ENCODE data around the gene ABCC6.

Gene ABCC6

GRCh38 chr16:16139061-16139460 lies 84.2 kb downstream of the ABCC6 start:
- DNase-seq, result no peak

- no peak for DNase-seq
Measured at GRCh38 chr16:16138034-16138635, 85.2 kb downstream of the ABCC6 start.

GRCh38 chr16:16137110-16137509 lies 86.2 kb downstream of the ABCC6 start:
- DNase-seq, result no peak

- no peak for DNase-seq
Measured at GRCh38 chr16:16136588-16136987, 86.7 kb downstream of the ABCC6 start.

- no peak for DNase-seq
Measured at GRCh38 chr16:16133943-16134604, 89.2 kb downstream of the ABCC6 start.

GRCh38 chr16:16131659-16132058 lies 91.6 kb downstream of the ABCC6 start:
- DNase-seq, result no peak

- no peak for DNase-seq
Measured at GRCh38 chr16:16131204-16131603, 92.1 kb downstream of the ABCC6 start.

GRCh38 chr16:16127469-16128116 lies 95.7 kb downstream of the ABCC6 start:
- DNase-seq, result peak; percentile 4

GRCh38 chr16:16126896-16127295 lies 96.4 kb downstream of the ABCC6 start:
- no peak for DNase-seq

GRCh38 chr16:16124974-16125373 lies 98.3 kb downstream of the ABCC6 start:
- DNase-seq, result no peak

GRCh38 chr16:16124438-16124837 lies 98.9 kb downstream of the ABCC6 start:
- no peak for DNase-seq

GRCh38 chr16:16122264-16122663 lies 101.0 kb downstream of the ABCC6 start:
- DNase-seq, result no peak

GRCh38 chr16:16121185-16121727 lies 102.0 kb downstream of the ABCC6 start:
- DNase-seq, result no peak

GRCh38 chr16:16120382-16121184 lies 102.7 kb downstream of the ABCC6 start:
- DNase-seq, result peak; percentile 97

GRCh38 chr16:16120044-16120381 lies 103.3 kb downstream of the ABCC6 start:
- peak; percentile 54 for DNase-seq

- DNase-seq, result no peak
Measured at GRCh38 chr16:16118337-16118736, 105.0 kb downstream of the ABCC6 start.

GRCh38 chr16:16116841-16117240 lies 106.5 kb downstream of the ABCC6 start:
- DNase-seq, result no peak

GRCh38 chr16:16113076-16113475 lies 110.2 kb downstream of the ABCC6 start:
- DNase-seq, result no peak

- DNase-seq, result no peak
Measured at GRCh38 chr16:16112450-16113053, 110.7 kb downstream of the ABCC6 start.

- no peak for DNase-seq
Measured at GRCh38 chr16:16111639-16112038, 111.7 kb downstream of the ABCC6 start.

GRCh38 chr16:16110111-16110490 lies 113.2 kb downstream of the ABCC6 start:
- no peak for DNase-seq

- no peak for DNase-seq
Measured at GRCh38 chr16:16109453-16110110, 113.7 kb downstream of the ABCC6 start.

All from NCI-H524 treated with DMSO at 0.1 percent for 48 hours (cell line).